ENCODE data around the gene THSD4. TPM values are rescaled to one million over a fixed set of nuclear protein-coding genes. Genes with fewer than 3 reads are reported as not detected.

The THSD4 gene
- total RNA-seq, 6 donors from 2014 or later, result 16.8 to 39.7 (median 21.7) TPM

GRCh38 chr15:71781179-71781964 lies 666.1 kb downstream of the THSD4 start:
- Histone ChIP-seq H3K9me3 (no peaks in the 10 kb centered on the region), H3K27me3 (no peaks in the 10 kb centered on the region), H3K4me3 (no peak overlapping the region), H3K4me1 (peaks cover 6 to 12% (median 8%) of the 10 kb centered on the region in 4 donors), H3K36me3 (no peaks in the 10 kb centered on the region), H3K27ac (peak overlapping the region in 1 of 4 donors; percentile 4)
- no peak for TF ChIP-seq POLR2AphosphoS5 (IDR thresholded peaks at IDR 0.05)
- no peak for TF ChIP-seq CTCF (IDR thresholded peaks at IDR 0.05)
- no peak for TF ChIP-seq POLR2A (IDR thresholded peaks at IDR 0.05)
- no peak for TF ChIP-seq EP300 (IDR thresholded peaks at IDR 0.05)
- no peak for DNase-seq
- ATAC-seq (ENCODE audit: low FRiP score in 2 of 2), result no peak
- WGBS, 2 donors, result 86 to 89% methylated on average over 9 of the region's 9 CpGs

- DNase-seq, result peak in 1 of 2 donors; percentile 34
- Histone ChIP-seq H3K36me3 (no peaks in the 10 kb centered on the region), H3K27me3 (no peaks in the 10 kb centered on the region), H3K27ac (peak overlapping the region in 1 of 4 donors; percentile 4), H3K9me3 (no peaks in the 10 kb centered on the region), H3K4me1 (peaks cover 6 to 12% (median 8%) of the 10 kb centered on the region in 4 donors), H3K4me3 (no peak overlapping the region)
- no peak for ATAC-seq (ENCODE audit: low FRiP score in 2 of 2)
- TF ChIP-seq POLR2A (IDR thresholded peaks at IDR 0.05) (no peak), CTCF (IDR thresholded peaks at IDR 0.05) (no peak), EP300 (IDR thresholded peaks at IDR 0.05) (no peak), POLR2AphosphoS5 (IDR thresholded peaks at IDR 0.05) (no peak)
- 91 to 92% methylated on average over 8 of the region's 8 CpGs for WGBS, 2 donors
Observed at GRCh38 chr15:71781965-71782265, 666.6 kb downstream of the THSD4 start.

GRCh38 chr15:71782422-71783165 lies 667.3 kb downstream of the THSD4 start:
- no peaks in the 10 kb centered on the region for H3K27me3 ChIP-seq
- TF ChIP-seq EP300 (IDR thresholded peaks at IDR 0.05), result no peak
- no peak for TF ChIP-seq CTCF (IDR thresholded peaks at IDR 0.05)
- no peak for TF ChIP-seq POLR2AphosphoS5 (IDR thresholded peaks at IDR 0.05)
- TF ChIP-seq POLR2A (IDR thresholded peaks at IDR 0.05), result no peak
- DNase-seq (no peak), ATAC-seq (ENCODE audit: low FRiP score in 2 of 2) (no peak)
- H3K36me3 ChIP-seq, result no peaks in the 10 kb centered on the region
- peaks cover 6 to 12% (median 8%) of the 10 kb centered on the region in 4 donors for H3K4me1 ChIP-seq
- H3K27ac ChIP-seq, result no peak overlapping the region
- no peaks in the 10 kb centered on the region for H3K9me3 ChIP-seq
- H3K4me3 ChIP-seq, result no peak overlapping the region
- 72 to 85% methylated on average over 10 of the region's 10 CpGs for WGBS, 2 donors

DNA sequence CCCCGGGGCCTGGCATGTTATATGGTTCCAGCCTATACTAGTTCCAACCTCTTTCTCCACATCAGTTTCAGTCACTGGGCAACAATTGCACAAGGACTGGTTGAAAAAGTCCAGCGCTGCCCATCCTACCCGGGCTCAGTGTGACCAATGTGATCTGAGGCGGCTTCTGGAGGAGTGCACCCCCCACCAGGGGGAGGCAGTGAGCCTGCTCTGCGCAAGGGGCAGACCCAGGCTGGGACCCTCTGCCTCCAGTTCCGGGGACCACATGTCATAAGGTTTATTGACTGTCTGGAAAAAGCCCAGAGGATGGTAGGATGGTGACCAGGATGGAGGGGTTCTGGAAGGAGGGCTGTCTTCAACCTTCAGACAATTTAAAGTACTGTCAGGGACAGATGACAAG lies 669.4 kb downstream of the THSD4 start:
- ATAC-seq (ENCODE audit: low FRiP score in 2 of 2) (peak; percentile 13 to 38), DNase-seq (no peak)
- Histone ChIP-seq H3K4me1 (peaks cover 6 to 9% (median 8%) of the 10 kb centered on the region in 4 donors), H3K27ac (no peak overlapping the region), H3K36me3 (no peaks in the 10 kb centered on the region), H3K27me3 (no peaks in the 10 kb centered on the region), H3K4me3 (no peak overlapping the region), H3K9me3 (no peaks in the 10 kb centered on the region)
- TF ChIP-seq POLR2AphosphoS5 (IDR thresholded peaks at IDR 0.05) (no peak), POLR2A (IDR thresholded peaks at IDR 0.05) (no peak), CTCF (IDR thresholded peaks at IDR 0.05) (no peak), EP300 (IDR thresholded peaks at IDR 0.05) (no peak)
- 71 to 72% methylated on average over 6 of the region's 6 CpGs for WGBS, 2 donors

Measured in upper lobe of left lung (tissue), 6 donors.